Lower lobe of right lung (tissue), 2 donors: ENCODE data around the gene SRPK2. TPM values are rescaled to one million over a fixed set of nuclear protein-coding genes. Genes with fewer than 3 reads are reported as not detected.

Experiments
- ATAC-seq, 2 donors: fragments of 200-7000 bp; cut with Tn5 transposase; one replicate each; pipeline ENCODE4 v1.9.1; 2020 to 2022; ENCODE audit warnings: mild to moderate bottlenecking in 2 of 2, moderate library complexity in 2 of 2
- DNase-seq: peaks from one replicate; pipeline ENCODE4 v3.0.0-alpha.2; 2020
- H3K27ac ChIP-seq: fragments of 200-600 bp; one replicate; pipeline ENCODE4 v1.8.0; 2022
- H3K27me3 ChIP-seq: fragments of 200-600 bp; one replicate; pipeline ENCODE4 v1.8.0; 2022; ENCODE audit warnings: low read depth
- H3K36me3 ChIP-seq: fragments of 200-600 bp; one replicate; pipeline ENCODE4 v1.8.0; 2022; ENCODE audit warnings: mild to moderate bottlenecking
- H3K4me1 ChIP-seq: fragments of 200-600 bp; one replicate; pipeline ENCODE4 v1.8.0; 2022
- H3K4me3 ChIP-seq: fragments of 200-600 bp; one replicate; pipeline ENCODE4 v1.8.0; 2022; ENCODE audit warnings: mild to moderate bottlenecking
- H3K9me3 ChIP-seq: fragments of 200-600 bp; one replicate; pipeline ENCODE4 v1.8.0; 2022
- intact Hi-C: fragments of 100-400 bp; cut with DNase I; formaldehyde crosslinking; loops from one replicate; pipeline ENCODE4 v1.11.0; 2022
- total RNA-seq: library from RNA; stranded (reverse); fragmentation: NEBNext Ultra II Directional; extraction: Animal tissue kit (Norgen Biotek cat#: 25700); gene quantifications from one replicate; pipeline ENCODE4 v1.2.1, GENCODE V29; 2021
- TF ChIP-seq, protein P1 (sequence below): fragments of 200-600 bp; IDR thresholded peaks from one replicate; pipeline ENCODE4 v1.8.0; 2022; ENCODE audit warnings: antibody characterized with exemption, mild to moderate bottlenecking
- donor health status: DM: no; HTN: yes; CAD: no; lungs with severe emphysema.

SRPK2 gene
- total RNA-seq, 1 donor from 2014 or later = 43.2 TPM

GRCh38 chr7:105285118-105285874, 103.4 kb downstream of the SRPK2 start:
- H3K4me3 ChIP-seq = no peak overlapping the region
- no peaks in the 10 kb centered on the region for H3K9me3 ChIP-seq
- no peaks in the 10 kb centered on the region for H3K36me3 ChIP-seq
- no peaks in the 10 kb centered on the region for H3K27me3 ChIP-seq
- DNase-seq (no peak), ATAC-seq (no peak)
- no peak overlapping the region for H3K27ac ChIP-seq
- no peaks in the 10 kb centered on the region for H3K4me1 ChIP-seq
- intact Hi-C loops = no loop called here
- TF ChIP-seq, protein P1, sequence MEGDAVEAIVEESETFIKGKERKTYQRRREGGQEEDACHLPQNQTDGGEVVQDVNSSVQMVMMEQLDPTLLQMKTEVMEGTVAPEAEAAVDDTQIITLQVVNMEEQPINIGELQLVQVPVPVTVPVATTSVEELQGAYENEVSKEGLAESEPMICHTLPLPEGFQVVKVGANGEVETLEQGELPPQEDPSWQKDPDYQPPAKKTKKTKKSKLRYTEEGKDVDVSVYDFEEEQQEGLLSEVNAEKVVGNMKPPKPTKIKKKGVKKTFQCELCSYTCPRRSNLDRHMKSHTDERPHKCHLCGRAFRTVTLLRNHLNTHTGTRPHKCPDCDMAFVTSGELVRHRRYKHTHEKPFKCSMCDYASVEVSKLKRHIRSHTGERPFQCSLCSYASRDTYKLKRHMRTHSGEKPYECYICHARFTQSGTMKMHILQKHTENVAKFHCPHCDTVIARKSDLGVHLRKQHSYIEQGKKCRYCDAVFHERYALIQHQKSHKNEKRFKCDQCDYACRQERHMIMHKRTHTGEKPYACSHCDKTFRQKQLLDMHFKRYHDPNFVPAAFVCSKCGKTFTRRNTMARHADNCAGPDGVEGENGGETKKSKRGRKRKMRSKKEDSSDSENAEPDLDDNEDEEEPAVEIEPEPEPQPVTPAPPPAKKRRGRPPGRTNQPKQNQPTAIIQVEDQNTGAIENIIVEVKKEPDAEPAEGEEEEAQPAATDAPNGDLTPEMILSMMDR = no peak

- Histone ChIP-seq H3K36me3 (no peaks in the 10 kb centered on the region), H3K27me3 (no peaks in the 10 kb centered on the region), H3K27ac (no peak overlapping the region), H3K4me3 (no peak overlapping the region), H3K4me1 (no peaks in the 10 kb centered on the region), H3K9me3 (no peaks in the 10 kb centered on the region)
- ATAC-seq = no peak
- intact Hi-C loops = no loop called here
- no peak for DNase-seq
- TF ChIP-seq, protein P1 = no peak
Observed at GRCh38 chr7:105284014-105284413, 104.7 kb downstream of the SRPK2 start.

DNA sequence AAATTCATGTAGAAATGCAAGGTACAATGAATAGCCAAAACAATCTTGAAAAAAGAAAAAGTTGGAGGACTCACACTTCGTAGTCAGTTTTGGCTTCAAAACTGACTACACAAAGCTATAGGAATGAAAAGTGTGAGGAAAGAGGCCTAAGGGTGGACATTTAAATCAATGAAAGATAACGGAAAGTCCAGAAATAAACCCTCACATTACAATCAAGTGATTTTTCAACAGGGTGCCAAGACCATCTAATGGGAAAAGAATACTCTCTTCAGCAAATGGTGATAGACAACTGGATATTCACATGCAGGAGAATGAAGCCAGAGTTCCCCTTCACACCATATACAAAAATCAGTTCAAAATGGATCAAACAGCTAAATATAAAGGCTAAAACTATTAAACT, 106.8 kb downstream of the SRPK2 start:
- ATAC-seq = no peak
- no peaks in the 10 kb centered on the region for H3K4me1 ChIP-seq
- H3K36me3 ChIP-seq = no peaks in the 10 kb centered on the region
- no peak overlapping the region for H3K4me3 ChIP-seq
- H3K27me3 ChIP-seq = no peaks in the 10 kb centered on the region
- no peaks in the 10 kb centered on the region for H3K9me3 ChIP-seq
- no peak overlapping the region for H3K27ac ChIP-seq
- DNase-seq = no peak
- TF ChIP-seq, protein P1 = no peak
- intact Hi-C loops = no loop called here

- Histone ChIP-seq H3K36me3 (no peaks in the 10 kb centered on the region), H3K4me3 (no peak overlapping the region), H3K4me1 (no peaks in the 10 kb centered on the region), H3K27me3 (no peaks in the 10 kb centered on the region), H3K27ac (no peak overlapping the region), H3K9me3 (no peaks in the 10 kb centered on the region)
- ATAC-seq (no peak), DNase-seq (no peak)
- TF ChIP-seq, protein P1 = no peak
- intact Hi-C loops = no loop called here
Observed at GRCh38 chr7:105279688-105280007, 109.1 kb downstream of the SRPK2 start.

- Histone ChIP-seq H3K9me3 (no peaks in the 10 kb centered on the region), H3K27ac (no peak overlapping the region), H3K27me3 (no peaks in the 10 kb centered on the region), H3K36me3 (no peaks in the 10 kb centered on the region), H3K4me3 (no peak overlapping the region), H3K4me1 (no peaks in the 10 kb centered on the region)
- TF ChIP-seq, protein P1 = no peak
- ATAC-seq = no peak
- intact Hi-C loops = no loop called here
- no peak for DNase-seq
Observed at GRCh38 chr7:105278973-105279687, 109.6 kb downstream of the SRPK2 start.
